ENCODE data around the gene DTX3L. TPM values are rescaled to one million over a fixed set of nuclear protein-coding genes. Genes with fewer than 3 reads are reported as not detected.

The DTX3L gene
- total and polyA plus RNA-seq, 2 of the 8 experiments (the other 6 are each of a cell fraction or from before 2014, with no cell fraction given), result 1.7 to 11.3 TPM

GRCh38 chr3:122553171-122553570 is 11.0 kb upstream of the DTX3L start:
- POLR2A ChIA-PET (ENCODE audit: partially characterized antibody), result interaction anchor here (1.2 kb wide), 1 partner anchor 64 kb away, joined by 3 read pairs; no protein-coding TSS in a partner anchor
- no peak overlapping the region for H3K4me2 ChIP-seq (ENCODE audit: insufficient read depth in 1 of 2, low read depth in 2 of 2, low read length in 2 of 2)

More at GRCh38 chr3:122553171-122553570, 11.0 kb upstream of the DTX3L start:
- no peak overlapping the region for H4K91ac ChIP-seq (replicated peaks; ENCODE audit: insufficient read length, low read length)
- no peaks in the 10 kb centered on the region for H3K79me1 ChIP-seq (ENCODE audit: low read depth, low read length)
- H3K23ac ChIP-seq (ENCODE audit: insufficient read length), result no peak overlapping the region
- no peak overlapping the region for H2BK12ac ChIP-seq (ENCODE audit: low read depth, low read length)
- H3K56ac ChIP-seq (replicated peaks; ENCODE audit: insufficient read length, low read depth, low read length), result no peak overlapping the region
- no peaks in the 10 kb centered on the region for H3K27me3 ChIP-seq (replicated peaks in 1 of 4; ENCODE audit: control insufficient read depth in 3 of 4, extremely low read depth in 1 of 4, insufficient read depth in 3 of 4, low read length in 3 of 4)
- H3K27ac ChIP-seq (ENCODE audit: low read depth, low read length), result no peak overlapping the region
- H3K14ac ChIP-seq (ENCODE audit: insufficient read length), result no peak overlapping the region
- H2BK120ac ChIP-seq (replicated peaks; ENCODE audit: low read depth, low read length), result no peak overlapping the region
- no peak overlapping the region for H2BK5ac ChIP-seq (ENCODE audit: low read depth, low read length)
- H3K9me3 ChIP-seq (ENCODE audit: insufficient read depth in 2 of 2, low read depth in 1 of 2, low read length in 1 of 2), result no peaks in the 10 kb centered on the region
- no peaks in the 10 kb centered on the region for H4K20me1 ChIP-seq (replicated peaks in 1 of 2; ENCODE audit: control insufficient read depth in 1 of 2, insufficient read depth in 2 of 2, low read length in 2 of 2)
- H4K5ac ChIP-seq (ENCODE audit: insufficient read length, low read depth, low read length), result no peak overlapping the region
- H3K4me3 ChIP-seq (ENCODE audit: extremely low read depth in 1 of 4, insufficient read depth in 2 of 4, low read depth in 3 of 4, low read length in 4 of 4), result no peak overlapping the region
- peaks cover 0 to 3% (median 0%) of the 10 kb centered on the region in 4 experiments; a peak in 1 of 7 replicates for H3K4me1 ChIP-seq (replicated peaks in 1 of 4; ENCODE audit: control insufficient read depth in 3 of 4, insufficient read depth in 4 of 4, low read length in 3 of 4)
- H4K8ac ChIP-seq (ENCODE audit: extremely low read depth, insufficient read depth, low read length), result no peak overlapping the region
- no peak overlapping the region for H2BK15ac ChIP-seq (ENCODE audit: low read length)
- FAIRE-seq (no peak), DNase-seq (ENCODE audit: low read depth in 1 of 2, low spot score in 2 of 2) (no peak)
- H2AFZ ChIP-seq (ENCODE audit: low read length), result no peak overlapping the region
- 0 out of 2 replicates have a peak overlapping the region, but pooled peaks have one; percentile 41 for H2BK20ac ChIP-seq (ENCODE audit: low read length)
- H3K9ac ChIP-seq (replicated peaks in 1 of 4; ENCODE audit: extremely low read depth in 1 of 4, low read depth in 3 of 4, low read length in 3 of 4), result no peak overlapping the region
- H3K36me3 ChIP-seq (ENCODE audit: control insufficient read depth in 2 of 4, insufficient read depth in 4 of 4, low read length in 3 of 4), result no peaks in the 10 kb centered on the region
- H3K4ac ChIP-seq (replicated peaks; ENCODE audit: insufficient read length, low read depth, low read length), result no peak overlapping the region
- no peak overlapping the region for H2AK5ac ChIP-seq (ENCODE audit: low read depth, low read length)
- 59% methylated on average over 3 of the region's 3 CpGs; no CpG with 5 or more reads in 1 of the 2 experiments for WGBS, 2 experiments (ENCODE audit: extremely low coverage in 1 of 2, insufficient coverage in 1 of 2, insufficient read length in 1 of 2, insufficient replicate concordance in 2 of 2, low coverage in 1 of 2, low lambda C conversion rate in 2 of 2, missing lambda C conversion rate in 1 of 2)
- no peak overlapping the region for H3K18ac ChIP-seq (ENCODE audit: extremely low read depth, low read length)
- CTCF ChIA-PET (ENCODE audit: partially characterized antibody), result interaction anchor here (0.9 kb wide), 2 partner anchors 9 to 126 kb away, joined by 3 to 6 read pairs; no protein-coding TSS in a partner anchor
- H3K23me2 ChIP-seq (ENCODE audit: low read depth, low read length), result no peaks in the 10 kb centered on the region
- no peaks in the 10 kb centered on the region for H3K79me2 ChIP-seq (ENCODE audit: control insufficient read depth in 1 of 2, insufficient read depth in 2 of 2, low read length in 2 of 2)
- TF ChIP-seq KDM5A (IDR thresholded peaks at IDR 0.05; ENCODE audit: low read length) (no peak), JUND (IDR thresholded peaks at IDR 0.05; ENCODE audit: low read length) (no peak), PHF8 (conservative IDR thresholded peaks at IDR 0.05; ENCODE audit: low read depth, low read length) (no peak), RBBP5 (IDR thresholded peaks at IDR 0.05; ENCODE audit: borderline replicate concordance, low read depth, low read length) (no peak), MAX (IDR thresholded peaks at IDR 0.05) (no peak), BRCA1 (IDR thresholded peaks at IDR 0.05; ENCODE audit: low read depth, low read length) (no peak), ASH2L (IDR thresholded peaks at IDR 0.05; ENCODE audit: low read length) (no peak), SUZ12 (IDR thresholded peaks at IDR 0.05; ENCODE audit: low read length) (no peak), SP1 (IDR thresholded peaks at IDR 0.05; ENCODE audit: low read depth, low read length) (no peak), YY1 (IDR thresholded peaks at IDR 0.05; ENCODE audit: low read depth, low read length) (no peak), TEAD4 (IDR thresholded peaks at IDR 0.05; ENCODE audit: low read depth, low read length) (no peak), CBX8 (IDR thresholded peaks at IDR 0.05; ENCODE audit: borderline replicate concordance, low read depth, low read length) (no peak), NANOG (IDR thresholded peaks at IDR 0.05; ENCODE audit: insufficient read depth, low read depth, low read length, poor library complexity, severe bottlenecking) (no peak), CREB1 (IDR thresholded peaks at IDR 0.05) (no peak), CTBP2 (IDR thresholded peaks at IDR 0.05; ENCODE audit: borderline replicate concordance, insufficient read depth, insufficient read length, low read length) (no peak)
